ENCODE data around the gene AP1B1. TPM values are rescaled to one million over a fixed set of nuclear protein-coding genes. Genes with fewer than 3 reads are reported as not detected.

Gene AP1B1
- total and polyA plus RNA-seq, 2 experiments from 2014 or later = 67.4 to 68.2 TPM

DNA sequence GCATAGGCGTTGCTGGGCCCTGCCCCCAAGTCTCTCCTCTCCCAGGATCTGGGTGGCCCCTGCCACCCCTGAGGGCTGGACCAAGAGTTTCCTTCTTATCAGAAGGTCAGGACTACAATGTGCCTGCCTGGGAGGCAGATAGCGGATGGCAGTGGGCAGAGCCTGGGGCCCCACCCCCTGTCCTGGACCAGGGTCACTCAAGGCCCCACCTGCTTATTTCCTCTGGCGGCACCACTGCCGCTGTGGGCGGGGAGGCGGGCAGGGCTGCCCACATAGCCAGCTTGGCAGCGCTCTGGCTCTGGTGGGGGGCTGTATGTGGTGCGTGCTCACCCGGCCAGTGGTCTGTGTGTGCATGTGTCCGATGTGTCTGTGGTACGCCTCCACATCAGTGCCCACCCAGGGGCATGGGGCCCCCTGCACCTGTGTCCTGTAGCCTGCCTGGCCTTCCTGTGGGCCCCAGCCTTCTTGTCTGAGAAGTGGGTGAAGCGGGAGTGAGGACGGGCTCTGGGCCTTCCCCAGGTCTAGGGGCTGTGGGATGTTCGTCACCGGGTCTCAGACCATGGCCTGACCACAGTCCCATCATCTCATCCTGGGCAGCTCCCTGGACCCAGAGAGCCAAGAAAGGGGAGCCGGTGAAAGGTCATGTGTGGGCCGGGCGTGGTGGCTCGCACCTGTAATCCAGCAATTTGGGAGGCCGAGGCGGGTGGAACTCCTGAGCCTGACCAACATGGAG, 78.9 kb downstream of the AP1B1 start:
- H3K27me3 ChIP-seq = peaks cover 14% of the 10 kb centered on the region
- peak in 1 of 2 donors; percentile 51 for DNase-seq (ENCODE audit: low read depth in 1 of 2, low spot score in 1 of 2)
- H3K9me3 ChIP-seq (ENCODE audit: low read depth) = no peaks in the 10 kb centered on the region
- no peak overlapping the region for H3K27ac ChIP-seq
- peaks cover 13% of the 10 kb centered on the region for H3K4me1 ChIP-seq (ENCODE audit: low read depth)
- TF ChIP-seq, protein P1, sequence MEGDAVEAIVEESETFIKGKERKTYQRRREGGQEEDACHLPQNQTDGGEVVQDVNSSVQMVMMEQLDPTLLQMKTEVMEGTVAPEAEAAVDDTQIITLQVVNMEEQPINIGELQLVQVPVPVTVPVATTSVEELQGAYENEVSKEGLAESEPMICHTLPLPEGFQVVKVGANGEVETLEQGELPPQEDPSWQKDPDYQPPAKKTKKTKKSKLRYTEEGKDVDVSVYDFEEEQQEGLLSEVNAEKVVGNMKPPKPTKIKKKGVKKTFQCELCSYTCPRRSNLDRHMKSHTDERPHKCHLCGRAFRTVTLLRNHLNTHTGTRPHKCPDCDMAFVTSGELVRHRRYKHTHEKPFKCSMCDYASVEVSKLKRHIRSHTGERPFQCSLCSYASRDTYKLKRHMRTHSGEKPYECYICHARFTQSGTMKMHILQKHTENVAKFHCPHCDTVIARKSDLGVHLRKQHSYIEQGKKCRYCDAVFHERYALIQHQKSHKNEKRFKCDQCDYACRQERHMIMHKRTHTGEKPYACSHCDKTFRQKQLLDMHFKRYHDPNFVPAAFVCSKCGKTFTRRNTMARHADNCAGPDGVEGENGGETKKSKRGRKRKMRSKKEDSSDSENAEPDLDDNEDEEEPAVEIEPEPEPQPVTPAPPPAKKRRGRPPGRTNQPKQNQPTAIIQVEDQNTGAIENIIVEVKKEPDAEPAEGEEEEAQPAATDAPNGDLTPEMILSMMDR (IDR thresholded peaks at IDR 0.05; ENCODE audit: low read depth, low read length) = no peak
- H3K36me3 ChIP-seq = no peaks in the 10 kb centered on the region
- H3K4me3 ChIP-seq = no peak overlapping the region

DNA sequence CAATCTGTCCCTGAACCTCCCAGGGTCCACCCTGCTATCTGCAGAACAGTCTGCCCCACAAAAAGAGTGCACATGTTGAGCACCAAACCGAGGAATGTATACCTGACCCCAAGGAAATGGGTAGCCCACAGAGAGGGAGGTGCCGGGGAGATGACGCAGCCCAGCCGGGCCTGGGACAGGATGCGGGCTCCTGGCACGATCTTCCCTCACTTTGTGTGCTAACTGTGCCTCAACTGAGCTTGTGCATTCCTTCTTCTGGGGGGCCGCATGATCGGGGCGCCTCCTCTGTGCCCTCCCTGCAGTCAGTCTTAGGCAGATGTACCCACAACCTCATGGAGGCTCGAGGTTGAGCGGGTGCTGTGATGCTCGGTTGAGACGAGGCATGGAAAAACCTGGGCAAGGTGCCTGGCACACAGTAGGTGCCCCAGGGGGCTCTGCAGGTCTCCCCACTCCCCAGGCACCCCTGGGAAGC, 79.5 kb downstream of the AP1B1 start:
- peak in 1 of 2 donors; percentile 69 for DNase-seq (ENCODE audit: low read depth in 1 of 2, low spot score in 1 of 2)

DNA sequence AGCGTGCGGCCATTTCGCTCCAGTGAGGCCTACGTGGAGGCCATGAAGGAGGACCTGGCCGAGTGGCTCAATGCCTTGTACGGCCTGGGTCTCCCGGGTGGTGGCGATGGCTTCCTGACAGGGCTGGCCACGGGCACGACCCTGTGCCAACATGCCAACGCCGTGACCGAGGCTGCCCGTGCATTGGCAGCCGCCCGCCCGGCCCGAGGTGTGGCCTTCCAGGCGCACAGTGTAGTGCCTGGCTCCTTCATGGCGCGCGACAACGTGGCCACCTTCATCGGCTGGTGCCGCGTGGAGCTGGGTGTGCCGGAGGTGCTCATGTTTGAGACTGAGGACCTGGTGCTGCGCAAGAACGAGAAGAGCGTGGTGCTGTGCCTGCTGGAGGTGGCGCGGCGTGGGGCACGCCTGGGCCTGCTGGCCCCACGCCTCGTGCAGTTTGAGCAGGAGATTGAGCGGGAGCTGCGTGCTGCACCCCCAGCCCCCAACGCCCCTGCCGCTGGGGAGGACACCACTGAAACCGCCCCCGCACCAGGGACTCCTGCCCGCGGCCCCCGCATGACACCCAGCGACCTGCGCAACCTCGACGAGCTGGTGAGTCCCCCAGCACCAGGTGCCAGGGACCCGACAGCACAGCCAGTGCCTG, 80.1 kb downstream of the AP1B1 start:
- H3K36me3 ChIP-seq = no peaks in the 10 kb centered on the region
- TF ChIP-seq, protein P1 (IDR thresholded peaks at IDR 0.05; ENCODE audit: low read depth, low read length) = no peak
- DNase-seq (ENCODE audit: low read depth in 1 of 2, low spot score in 1 of 2) = no peak
- no peak overlapping the region for H3K4me3 ChIP-seq
- peaks cover 13% of the 10 kb centered on the region for H3K4me1 ChIP-seq (ENCODE audit: low read depth)
- H3K27ac ChIP-seq = no peak overlapping the region
- H3K9me3 ChIP-seq (ENCODE audit: low read depth) = no peaks in the 10 kb centered on the region
- H3K27me3 ChIP-seq = peaks cover 2% of the 10 kb centered on the region

More for the DNA sequence above, 79.5 kb downstream of the AP1B1 start:
- no peaks in the 10 kb centered on the region for H3K9me3 ChIP-seq (ENCODE audit: low read depth)
- H3K4me1 ChIP-seq (ENCODE audit: low read depth) = peaks cover 13% of the 10 kb centered on the region
- no peak overlapping the region for H3K4me3 ChIP-seq
- peaks cover 8% of the 10 kb centered on the region for H3K27me3 ChIP-seq
- no peaks in the 10 kb centered on the region for H3K36me3 ChIP-seq
- TF ChIP-seq, protein P1 (IDR thresholded peaks at IDR 0.05; ENCODE audit: low read depth, low read length) = no peak
- no peak overlapping the region for H3K27ac ChIP-seq

DNA sequence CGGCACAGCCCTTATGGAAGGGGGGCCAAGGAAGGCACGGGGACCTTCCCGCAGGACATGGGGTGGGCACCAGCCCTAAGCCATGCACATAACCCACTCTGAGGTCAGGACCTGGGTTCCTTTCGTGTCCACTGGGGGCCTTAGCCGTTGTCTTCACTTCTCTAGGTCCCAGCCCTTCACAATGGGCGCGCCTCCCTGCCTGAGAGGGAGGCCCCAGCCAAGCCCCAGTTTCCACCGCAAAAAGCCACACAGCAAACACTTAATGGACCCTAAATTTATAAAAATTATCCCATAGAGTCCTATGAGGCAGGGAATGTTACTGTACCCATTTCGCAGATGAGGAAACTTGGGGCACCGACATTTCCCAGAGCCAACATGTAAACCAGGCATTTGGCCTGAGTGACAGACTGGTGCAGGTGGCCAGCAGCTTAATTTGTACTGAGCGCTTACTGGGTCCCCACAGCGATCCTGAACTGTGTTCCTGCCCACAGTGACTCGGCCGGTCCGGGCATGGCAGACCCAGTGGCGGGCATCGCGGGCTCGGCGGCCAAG, 80.7 kb downstream of the AP1B1 start:
- no peaks in the 10 kb centered on the region for H3K27me3 ChIP-seq
- H3K4me3 ChIP-seq = peak overlapping the region; percentile 81
- DNase-seq (ENCODE audit: low read depth in 1 of 2, low spot score in 1 of 2) = no peak
- H3K9me3 ChIP-seq (ENCODE audit: low read depth) = no peaks in the 10 kb centered on the region
- no peaks in the 10 kb centered on the region for H3K36me3 ChIP-seq
- TF ChIP-seq, protein P1 (IDR thresholded peaks at IDR 0.05; ENCODE audit: low read depth, low read length) = no peak
- no peak overlapping the region for H3K27ac ChIP-seq
- H3K4me1 ChIP-seq (ENCODE audit: low read depth) = peaks cover 13% of the 10 kb centered on the region

- Histone ChIP-seq H3K4me1 (ENCODE audit: low read depth) (peaks cover 13% of the 10 kb centered on the region), H3K27ac (peak overlapping the region; percentile 24), H3K9me3 (ENCODE audit: low read depth) (no peaks in the 10 kb centered on the region), H3K4me3 (peak overlapping the region; percentile 81), H3K36me3 (no peaks in the 10 kb centered on the region), H3K27me3 (no peaks in the 10 kb centered on the region)
- peak; percentile 83 to 92 for DNase-seq (ENCODE audit: low read depth in 1 of 2, low spot score in 1 of 2)
- TF ChIP-seq, protein P1 (IDR thresholded peaks at IDR 0.05; ENCODE audit: low read depth, low read length) = no peak
These were observed 81.4 kb downstream of the AP1B1 start for GRCh38 chr22:29306835-29307595.
